ENCODE measurements around the gene COL18A1.

Gene COL18A1

GRCh38 chr21:45454926-45455673 lies 50.1 kb downstream of the COL18A1 start:
- DNase-seq (ENCODE audit: low read depth in 1 of 2, low spot score in 1 of 2): no peak

GRCh38 chr21:45455674-45456583 lies 51.0 kb downstream of the COL18A1 start:
- no peak for DNase-seq (ENCODE audit: low read depth in 1 of 2, low spot score in 1 of 2)

- DNase-seq (ENCODE audit: low read depth in 1 of 2, low spot score in 1 of 2): no peak
Observed at GRCh38 chr21:45456584-45457160, 51.7 kb downstream of the COL18A1 start.

GRCh38 chr21:45457161-45457831 lies 52.3 kb downstream of the COL18A1 start:
- no peak for DNase-seq (ENCODE audit: low read depth in 1 of 2, low spot score in 1 of 2)

- DNase-seq (ENCODE audit: low read depth in 1 of 2, low spot score in 1 of 2): no peak
Observed at GRCh38 chr21:45457832-45458172, 52.8 kb downstream of the COL18A1 start.

GRCh38 chr21:45458281-45459170 lies 53.6 kb downstream of the COL18A1 start:
- DNase-seq (ENCODE audit: low read depth in 1 of 2, low spot score in 1 of 2): no peak

- DNase-seq (ENCODE audit: low read depth in 1 of 2, low spot score in 1 of 2): no peak
Observed at GRCh38 chr21:45459171-45460010, 54.4 kb downstream of the COL18A1 start.

- no peak for DNase-seq (ENCODE audit: low read depth in 1 of 2, low spot score in 1 of 2)
Observed at GRCh38 chr21:45460011-45460565, 55.1 kb downstream of the COL18A1 start.

GRCh38 chr21:45460611-45461368 lies 55.8 kb downstream of the COL18A1 start:
- DNase-seq (ENCODE audit: low read depth in 1 of 2, low spot score in 1 of 2): no peak

- DNase-seq (ENCODE audit: low read depth in 1 of 2, low spot score in 1 of 2): no peak
Observed at GRCh38 chr21:45461369-45461750, 56.4 kb downstream of the COL18A1 start.

- DNase-seq (ENCODE audit: low read depth in 1 of 2, low spot score in 1 of 2): no peak
Observed at GRCh38 chr21:45461806-45462341, 56.9 kb downstream of the COL18A1 start.

GRCh38 chr21:45463871-45464270 lies 58.9 kb downstream of the COL18A1 start:
- DNase-seq (ENCODE audit: low read depth in 1 of 2, low spot score in 1 of 2): no peak

GRCh38 chr21:45464309-45464708 lies 59.3 kb downstream of the COL18A1 start:
- DNase-seq (ENCODE audit: low read depth in 1 of 2, low spot score in 1 of 2): no peak

- no peak for DNase-seq (ENCODE audit: low read depth in 1 of 2, low spot score in 1 of 2)
Observed at GRCh38 chr21:45465105-45465504, 60.1 kb downstream of the COL18A1 start.

GRCh38 chr21:45465611-45466329 lies 60.8 kb downstream of the COL18A1 start:
- no peak for DNase-seq (ENCODE audit: low read depth in 1 of 2, low spot score in 1 of 2)

GRCh38 chr21:45466330-45467220 lies 61.6 kb downstream of the COL18A1 start:
- no peak for DNase-seq (ENCODE audit: low read depth in 1 of 2, low spot score in 1 of 2)

All from stimulated activated CD4-positive, alpha-beta T cell treated with anti-CD3 and anti-CD28 coated beads, Interleukin-15, amount 100 ng/mL, for 1 hour (primary cell).